NCI-H510A (cell line): ENCODE results near the gene MAD2L2.

Experiments used
- DNase-seq: peaks from one replicate; lab custom pipeline; 2025; lab: John Stamatoyannopoulos, UW

The MAD2L2 gene

DNA sequence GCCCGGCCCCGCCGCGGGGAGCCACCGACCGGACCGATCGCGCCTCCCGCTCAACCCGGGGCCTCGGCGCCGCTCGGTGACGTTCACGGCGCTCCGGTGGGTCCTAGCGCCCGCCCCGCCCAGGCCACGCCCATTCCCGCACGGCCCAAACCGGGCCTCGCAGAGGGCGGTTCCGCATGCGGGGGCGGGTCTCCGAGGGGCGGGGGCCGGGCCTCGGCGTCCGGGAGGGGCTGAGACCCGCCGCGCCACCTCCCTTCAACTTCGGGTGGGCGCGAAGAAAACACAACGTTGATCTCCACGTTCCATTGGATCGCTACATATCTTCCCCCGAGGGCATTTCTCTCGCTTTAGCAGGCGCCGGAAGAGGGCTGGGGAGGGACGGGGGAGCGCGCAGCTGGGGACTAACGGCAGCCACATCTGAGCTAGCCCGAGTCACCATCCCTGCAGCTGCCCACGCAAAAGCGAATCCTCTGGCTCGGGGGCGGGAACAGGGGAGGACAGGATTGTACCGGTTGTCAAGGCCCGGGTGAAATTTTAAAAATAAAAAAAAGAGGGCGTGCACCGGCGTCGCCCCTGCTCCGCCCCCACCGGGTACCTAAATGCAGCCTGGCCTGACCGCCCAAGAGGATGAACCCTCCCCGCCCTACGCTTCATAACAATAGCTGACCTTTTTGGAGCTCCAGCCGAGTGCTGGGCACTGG is at the start of gene MAD2L2:
Gene MAD2L2, minus strand, starts transcription at position 78 of the 701 bp plus-strand sequence. CDS start 547 bp downstream, outside the sequence.
- peak; percentile 97 for DNase-seq

DNA sequence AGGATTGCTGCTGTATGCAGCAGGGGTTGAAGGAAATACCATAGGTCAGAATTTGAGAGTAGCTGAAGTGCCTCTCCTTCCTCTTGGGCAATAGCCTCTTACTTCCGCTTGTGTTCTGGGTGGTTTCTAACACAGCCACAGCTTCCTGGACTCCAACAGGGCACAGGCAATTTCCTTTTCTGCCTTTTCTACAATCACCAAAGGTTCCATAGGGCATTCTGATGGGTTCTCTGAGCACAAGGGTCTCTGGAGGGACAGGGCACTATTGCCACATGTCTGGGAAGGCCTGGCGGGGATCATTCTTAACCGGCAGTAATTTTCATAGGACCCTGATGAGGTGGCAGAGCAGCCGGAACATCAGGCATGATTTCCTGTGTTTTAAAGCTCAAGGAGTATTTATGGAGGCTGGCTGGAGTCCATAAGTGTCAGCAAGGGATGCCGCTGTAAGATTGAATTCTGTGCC is 49.5 kb upstream of the MAD2L2 start:
- no peak for DNase-seq

DNA sequence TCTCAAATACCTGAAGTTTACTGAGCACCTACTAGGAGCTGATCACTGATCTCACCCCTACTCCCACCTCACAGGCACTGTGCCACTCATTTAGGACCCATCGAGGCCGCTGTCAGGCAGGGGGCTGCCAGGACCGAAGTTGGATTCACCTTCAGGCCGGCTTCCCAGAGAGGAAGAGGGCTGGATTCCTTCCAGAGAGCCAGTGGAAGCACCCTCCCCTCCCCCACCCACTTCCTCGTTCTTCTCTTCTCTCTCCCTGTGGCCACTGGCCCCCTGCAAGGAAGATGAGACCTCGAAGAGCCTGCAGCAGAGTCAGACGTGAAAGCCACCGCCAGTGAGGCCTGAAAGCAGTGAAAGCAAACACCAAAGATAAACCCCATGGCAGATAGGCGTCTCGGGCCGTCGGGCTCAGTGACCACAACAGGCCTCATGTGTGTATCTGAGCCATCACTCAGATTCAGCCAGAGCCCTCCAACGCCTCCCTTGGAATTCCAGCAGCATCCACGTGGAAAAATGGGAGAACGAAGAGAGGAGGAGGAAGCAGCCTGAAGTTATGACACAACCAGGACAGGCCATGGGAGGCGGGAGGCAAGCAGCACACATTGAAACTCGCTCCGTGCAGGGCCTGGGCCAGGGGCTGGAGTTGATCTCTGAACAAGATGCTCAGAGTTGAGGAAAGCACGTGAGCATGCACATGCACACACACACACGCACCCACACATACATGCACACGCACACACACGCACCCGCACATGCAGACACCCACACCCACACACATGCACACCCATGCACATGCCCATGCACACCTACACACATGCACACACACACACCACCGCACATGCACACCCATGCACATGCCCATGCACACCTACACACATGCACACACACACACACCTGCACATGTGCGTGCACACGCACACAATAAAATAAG is 48.8 kb upstream of the MAD2L2 start:
- no peak for DNase-seq

DNA sequence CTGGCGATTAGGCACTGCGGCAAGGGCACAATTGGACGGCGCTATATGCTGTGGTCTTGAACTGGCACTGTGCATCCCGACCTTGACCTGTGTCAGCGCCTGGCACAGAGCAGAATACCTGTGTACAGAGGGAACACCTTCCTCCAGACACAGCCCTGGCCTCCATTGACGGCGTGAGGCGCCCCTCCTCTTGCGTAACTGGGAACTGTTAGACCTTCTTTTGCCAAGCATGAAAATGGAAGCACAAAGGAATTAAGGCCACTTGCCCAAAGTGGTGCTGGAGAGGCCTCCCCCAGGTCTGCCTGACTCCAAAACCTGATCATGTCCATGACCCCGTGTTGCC is 48.2 kb upstream of the MAD2L2 start:
- DNase-seq, result no peak

DNA sequence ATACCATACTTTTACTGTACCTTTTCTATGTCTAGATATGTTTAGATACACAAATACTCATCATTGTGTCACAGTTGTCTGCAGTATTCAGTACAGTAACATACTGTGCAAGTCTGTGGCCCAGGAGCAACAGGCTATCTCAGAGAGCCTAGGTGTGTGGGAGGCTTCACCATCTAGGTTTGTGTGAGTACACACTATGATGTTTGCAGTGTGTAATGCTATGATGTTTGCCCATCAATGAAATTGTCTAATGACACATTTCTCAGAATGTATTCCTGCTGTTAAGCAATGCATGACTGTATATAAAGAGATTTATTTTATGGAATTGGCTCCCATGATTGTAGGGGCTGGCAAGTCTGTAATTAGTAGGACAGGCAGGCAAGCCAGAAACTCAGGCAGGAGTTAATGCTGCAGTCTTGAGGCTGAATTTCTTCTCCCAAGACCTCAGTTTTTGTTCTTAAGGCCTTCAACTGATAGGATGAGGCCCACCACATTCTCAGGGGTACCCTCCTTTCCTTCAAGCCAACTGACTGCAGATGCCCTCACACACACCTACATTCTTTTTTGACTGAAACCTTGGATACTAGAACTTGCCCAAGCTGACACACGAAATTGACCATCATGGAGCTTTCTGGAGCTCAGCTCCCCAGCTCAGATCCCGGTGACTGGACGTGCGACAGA is 47.3 kb upstream of the MAD2L2 start:
- no peak for DNase-seq

DNA sequence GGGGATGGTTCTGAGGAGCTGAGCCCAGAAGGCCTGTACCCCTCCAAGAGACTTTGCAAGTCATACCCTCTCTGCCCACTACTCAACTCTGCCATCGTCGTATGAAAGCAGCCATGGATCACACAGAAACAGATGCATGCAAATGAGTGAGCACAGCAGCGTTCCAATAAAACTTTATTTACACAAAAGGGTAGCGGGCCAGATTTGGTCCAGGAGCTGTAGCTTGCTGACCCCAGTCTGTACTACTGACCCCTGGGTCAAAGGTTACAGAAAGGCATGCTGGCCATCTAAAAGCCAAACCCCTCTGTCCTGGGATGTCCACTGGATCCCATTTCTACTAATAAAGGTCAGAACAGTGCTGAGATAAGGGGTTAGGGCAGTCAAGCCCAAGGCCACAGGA is 46.2 kb upstream of the MAD2L2 start:
- DNase-seq, result no peak

DNA sequence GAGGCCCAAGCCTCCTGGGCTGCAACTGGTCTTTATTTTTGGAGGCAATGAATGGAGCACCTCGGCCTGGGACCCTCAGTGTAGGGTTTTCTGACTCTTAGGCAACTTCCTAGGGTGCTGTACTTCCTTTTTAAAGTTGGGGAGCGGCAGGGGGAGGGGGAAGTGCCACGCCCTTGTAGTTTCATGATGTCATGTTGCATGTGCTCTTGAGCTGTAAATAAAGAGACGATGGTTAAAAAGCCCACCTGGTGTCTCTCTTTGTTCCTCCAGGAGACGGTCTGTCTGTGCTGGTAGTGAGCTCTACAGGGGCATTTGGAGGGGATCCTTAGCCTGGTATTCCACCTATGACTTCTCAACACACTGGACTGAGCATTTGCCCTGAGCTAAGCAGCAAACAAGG is 44.7 kb upstream of the MAD2L2 start:
- no peak for DNase-seq

DNA sequence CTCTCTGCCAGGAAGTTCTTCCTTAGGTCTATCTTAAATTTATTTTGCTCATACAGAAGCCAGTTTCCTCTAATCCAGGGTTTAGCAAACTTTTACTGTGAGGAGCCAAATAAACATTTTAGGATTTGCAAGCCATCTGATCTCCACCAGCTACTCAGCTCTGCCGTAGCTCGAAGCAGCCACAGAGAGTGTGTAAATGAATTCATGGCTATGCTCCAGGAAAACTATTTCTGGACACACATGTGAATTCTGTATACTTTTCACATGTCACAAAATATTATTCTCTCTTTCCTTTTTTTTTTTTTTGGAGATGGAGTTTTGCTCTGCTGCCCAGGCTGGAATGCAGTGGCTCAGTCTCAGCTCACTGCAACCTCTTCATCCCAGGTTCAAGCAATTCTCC is 41.6 kb upstream of the MAD2L2 start:
- no peak for DNase-seq

DNA sequence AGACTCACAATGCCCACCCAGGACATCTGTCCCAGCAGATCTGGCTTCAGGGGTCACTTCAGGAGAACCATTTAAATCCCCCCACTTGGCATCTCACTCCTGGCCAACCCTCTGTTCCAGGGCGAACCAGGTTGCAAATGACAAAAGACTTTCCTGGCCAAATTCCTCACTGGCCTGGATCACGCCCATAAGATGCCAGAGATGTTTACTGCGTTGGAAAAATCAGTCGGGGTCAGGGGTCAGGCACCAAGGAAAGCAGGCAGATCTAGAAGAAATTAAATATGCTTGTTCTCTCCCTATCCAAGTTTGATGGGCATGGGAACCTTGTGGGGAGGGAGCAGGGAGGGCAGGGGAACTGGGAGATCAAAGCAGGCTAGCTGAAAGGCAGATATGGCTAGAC is 40.4 kb upstream of the MAD2L2 start:
- no peak for DNase-seq

DNA sequence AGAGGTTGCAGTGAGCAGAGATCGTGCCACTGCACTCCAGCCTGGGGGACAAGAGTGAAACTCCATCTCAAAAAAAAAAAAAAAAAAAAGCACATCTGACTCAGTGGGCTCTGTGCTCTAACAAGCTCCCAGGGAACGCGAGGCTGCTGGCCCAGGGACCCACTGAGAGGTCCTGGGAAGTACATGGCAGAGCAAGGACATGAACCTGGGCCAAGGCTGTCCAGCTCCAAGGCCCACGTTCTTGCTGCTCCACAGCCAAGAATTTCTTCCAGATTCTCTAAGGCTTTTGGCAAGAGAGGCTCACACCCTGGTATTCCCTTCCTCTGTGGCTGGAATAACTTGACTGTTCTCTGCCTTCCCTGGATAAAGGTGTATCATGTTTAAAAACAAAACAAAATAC is 39.6 kb upstream of the MAD2L2 start:
- DNase-seq, result no peak

DNA sequence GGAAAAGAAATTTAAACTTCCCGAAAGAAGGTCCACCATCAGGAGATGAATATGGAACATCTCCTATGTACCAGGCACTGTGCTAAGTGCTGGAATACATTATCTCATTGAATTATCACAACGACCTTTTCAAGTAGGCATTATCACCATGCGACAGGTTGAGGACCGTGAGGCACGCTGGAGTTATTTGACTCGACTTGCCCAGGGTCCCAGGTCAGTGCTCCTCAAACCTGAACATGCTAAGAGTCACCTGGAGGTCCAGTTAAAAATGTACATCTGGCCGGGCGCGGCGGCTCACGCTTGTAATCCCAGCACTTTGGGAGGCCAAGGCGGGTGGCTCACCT is 39.1 kb upstream of the MAD2L2 start:
- no peak for DNase-seq

DNA sequence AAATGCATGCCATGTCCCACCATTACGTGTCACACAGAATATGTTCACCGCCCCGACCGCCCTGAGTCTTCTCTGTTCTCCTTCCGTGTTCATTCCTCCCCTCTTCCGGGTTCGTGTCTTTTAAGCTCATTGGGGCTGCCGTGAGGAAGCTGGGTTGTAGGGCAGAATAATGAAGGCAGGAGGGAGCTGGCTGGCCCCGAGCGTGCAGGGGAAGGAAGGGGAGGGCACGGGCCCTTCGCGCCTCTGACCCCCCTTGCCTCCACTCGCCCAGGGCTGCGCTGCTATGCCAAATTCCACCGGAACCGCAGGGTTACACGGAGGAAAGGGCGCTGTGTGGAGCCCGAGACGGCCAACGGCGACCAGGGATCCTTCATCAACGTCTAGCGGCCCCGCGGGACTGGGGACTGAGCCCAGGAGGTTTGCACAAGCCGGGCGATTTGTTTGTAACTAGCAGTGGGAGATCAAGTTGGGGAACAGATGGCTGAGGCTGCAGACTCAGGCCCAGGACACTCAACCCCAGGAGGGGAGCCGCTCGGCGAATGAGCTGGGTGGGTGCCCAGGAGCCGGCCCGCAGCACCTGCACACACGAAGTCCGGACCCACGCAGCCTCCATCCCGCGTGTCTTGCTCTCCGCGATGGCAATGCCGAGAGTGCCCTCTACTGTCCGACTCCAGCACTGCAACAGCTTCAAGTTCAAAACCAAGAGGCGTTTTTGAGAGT is 38.5 kb upstream of the MAD2L2 start:
- DNase-seq, result peak; percentile 33

DNA sequence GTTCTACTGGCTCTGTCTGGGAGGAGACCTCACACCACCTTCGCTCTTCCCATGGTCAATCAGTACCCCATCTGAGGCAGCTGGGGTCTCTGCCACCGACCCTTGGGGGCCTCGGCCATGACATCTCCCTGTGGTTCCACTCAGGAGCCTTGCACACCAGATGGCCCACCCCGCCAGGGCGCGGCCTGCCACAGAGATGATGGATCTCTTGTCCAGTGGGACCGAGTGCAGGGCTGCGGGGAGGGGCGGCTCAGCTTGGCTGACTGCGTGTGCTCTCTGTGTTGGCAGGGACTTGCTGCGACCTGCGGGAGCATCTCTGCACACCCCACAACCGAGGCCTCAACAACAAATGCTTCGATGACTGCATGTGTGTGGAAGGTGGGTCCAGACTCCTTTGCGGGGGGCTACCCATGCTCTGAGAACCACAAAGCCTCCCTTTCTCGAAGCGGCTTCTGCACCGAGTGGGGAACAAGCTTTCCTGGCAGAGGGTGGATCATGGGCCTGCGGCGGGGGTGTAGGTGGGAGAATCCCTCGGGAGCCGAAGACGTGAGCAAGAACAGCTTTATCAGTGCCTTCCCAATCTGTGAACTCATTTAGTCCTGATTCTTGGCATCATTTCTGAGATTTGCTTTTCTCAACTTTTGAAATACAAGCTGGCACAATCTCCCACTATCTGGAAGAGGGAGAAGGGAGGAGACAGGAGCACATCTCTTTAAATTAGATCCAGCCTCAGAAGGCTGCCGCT is 34.1 kb upstream of the MAD2L2 start:
- no peak for DNase-seq

DNA sequence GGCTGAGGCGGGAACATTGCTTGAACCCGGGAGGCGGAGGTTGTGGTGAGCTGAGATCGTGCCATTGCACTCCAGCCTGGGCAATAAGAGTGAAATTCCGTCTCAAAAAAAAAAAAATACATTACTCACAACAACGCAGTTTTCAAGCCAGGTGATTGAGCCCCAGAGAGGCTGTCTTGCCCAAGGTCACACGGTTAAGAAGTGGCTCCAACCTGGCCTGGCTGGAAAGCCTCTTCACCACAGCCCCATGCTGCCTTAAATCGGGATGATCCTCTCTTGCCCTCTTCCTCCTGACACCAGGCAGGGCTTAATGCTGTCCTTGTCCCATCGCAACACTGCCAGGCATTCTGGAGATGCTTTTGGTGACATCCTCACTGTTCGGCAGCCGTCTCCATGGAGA is 32.1 kb upstream of the MAD2L2 start:
- no peak for DNase-seq

DNA sequence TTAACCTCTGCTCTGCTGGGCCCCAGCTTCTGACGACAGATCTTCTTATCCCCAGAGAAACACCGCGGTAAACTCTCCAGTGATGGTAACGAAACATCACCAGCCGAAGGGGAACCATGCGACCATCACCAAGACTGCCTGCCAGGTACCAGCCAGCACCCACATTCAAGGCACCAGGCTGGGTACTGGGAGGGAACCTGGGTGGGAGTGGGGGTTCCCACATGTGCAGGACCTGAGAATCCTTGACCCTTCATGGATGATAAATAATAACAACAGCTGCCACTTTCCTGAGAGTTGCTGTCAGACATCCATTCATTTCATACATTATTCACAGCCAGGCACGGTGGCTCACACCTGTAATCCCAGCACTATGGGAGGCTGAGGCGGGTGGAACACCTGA is 31.3 kb upstream of the MAD2L2 start:
- DNase-seq, result no peak

DNA sequence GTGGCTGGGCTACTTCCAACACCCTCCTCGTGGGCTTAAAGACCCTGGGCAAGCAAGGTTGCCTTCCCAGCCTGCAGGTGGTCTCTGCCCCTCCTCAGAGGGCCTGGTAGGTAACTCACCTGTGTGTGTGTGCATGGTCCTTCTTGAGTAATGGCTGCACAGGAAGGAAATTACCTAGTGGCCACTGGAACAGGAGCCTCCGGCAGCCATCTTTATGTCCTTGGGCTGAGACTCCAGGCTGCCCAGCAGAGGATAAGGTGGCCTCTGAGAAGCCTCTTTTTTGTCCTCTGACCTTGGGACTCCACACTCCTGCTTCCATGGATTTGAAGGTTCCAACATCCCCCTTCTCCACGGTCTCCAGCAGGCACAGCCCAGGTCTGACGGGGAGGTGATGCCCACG is 30.5 kb upstream of the MAD2L2 start:
- no peak for DNase-seq

DNA sequence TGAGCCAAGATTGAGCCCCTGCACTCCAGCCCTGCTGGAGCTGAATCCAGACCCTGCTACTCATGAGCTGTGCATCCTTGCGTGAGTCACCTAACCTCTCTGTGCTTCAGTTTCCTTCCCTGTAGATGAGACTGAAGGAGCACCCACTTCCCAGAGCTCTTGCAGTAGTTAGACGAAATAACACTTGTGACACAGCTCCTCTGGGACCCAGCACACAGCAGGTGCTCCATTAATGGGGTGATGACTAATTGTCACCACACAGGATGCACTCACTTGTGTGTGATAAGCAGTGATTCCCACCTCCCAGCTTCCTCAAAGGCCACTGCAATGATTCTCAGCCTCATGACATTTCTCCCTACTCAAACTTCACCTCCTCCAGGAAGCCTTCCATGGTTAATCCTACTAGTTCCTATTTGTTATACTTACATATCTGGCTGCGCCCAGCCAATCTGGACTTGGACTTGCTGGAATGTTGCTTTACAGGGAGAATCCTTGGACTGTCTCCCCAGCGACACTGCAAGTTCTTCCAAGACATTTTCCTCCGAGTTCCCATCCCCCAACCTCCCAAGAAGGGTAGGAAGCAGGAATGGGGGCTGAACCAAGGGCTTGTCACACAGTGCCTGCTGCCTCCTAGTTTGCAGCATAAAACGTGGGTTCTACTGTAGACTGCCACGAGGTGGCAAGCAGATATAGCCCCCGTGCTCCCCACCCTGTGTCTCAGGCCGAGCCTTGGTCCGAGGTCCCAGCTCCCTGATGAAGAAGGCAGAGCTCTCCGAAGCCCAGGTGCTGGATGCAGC is 27.8 kb upstream of the MAD2L2 start:
- no peak for DNase-seq

DNA sequence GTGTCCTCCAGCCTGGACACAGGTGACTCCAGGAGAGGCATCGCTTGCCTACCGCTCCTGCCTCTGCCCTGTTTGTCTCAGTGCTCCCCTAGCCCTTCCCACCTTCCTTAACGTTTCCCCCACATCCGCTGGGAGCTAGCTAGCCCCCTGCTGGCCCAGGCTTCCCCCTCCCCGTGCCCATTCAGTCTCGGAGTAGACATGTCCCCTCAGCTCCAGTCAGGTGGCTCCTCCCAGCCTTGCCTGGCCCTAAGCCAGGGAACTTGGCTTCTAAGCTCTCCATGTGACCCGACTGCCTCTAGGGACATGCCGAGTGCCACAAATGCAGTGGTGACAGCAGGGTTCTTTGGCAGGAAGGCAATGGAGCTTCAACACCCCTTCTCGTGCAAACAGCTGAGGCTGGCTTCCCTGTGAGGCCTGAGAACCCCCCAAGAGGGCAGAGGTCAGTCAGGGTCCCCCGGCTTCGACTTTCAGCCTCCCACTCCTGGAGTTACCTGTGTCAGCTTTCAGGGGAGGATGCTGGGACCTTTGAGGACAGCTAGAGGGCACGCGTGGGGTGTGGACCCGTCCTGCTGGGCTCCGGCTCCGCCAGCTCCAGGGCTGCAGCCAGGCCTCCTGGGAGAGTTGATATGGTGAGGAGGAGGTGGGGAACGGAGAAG is 26.8 kb upstream of the MAD2L2 start:
- peak; percentile 89 for DNase-seq

DNA sequence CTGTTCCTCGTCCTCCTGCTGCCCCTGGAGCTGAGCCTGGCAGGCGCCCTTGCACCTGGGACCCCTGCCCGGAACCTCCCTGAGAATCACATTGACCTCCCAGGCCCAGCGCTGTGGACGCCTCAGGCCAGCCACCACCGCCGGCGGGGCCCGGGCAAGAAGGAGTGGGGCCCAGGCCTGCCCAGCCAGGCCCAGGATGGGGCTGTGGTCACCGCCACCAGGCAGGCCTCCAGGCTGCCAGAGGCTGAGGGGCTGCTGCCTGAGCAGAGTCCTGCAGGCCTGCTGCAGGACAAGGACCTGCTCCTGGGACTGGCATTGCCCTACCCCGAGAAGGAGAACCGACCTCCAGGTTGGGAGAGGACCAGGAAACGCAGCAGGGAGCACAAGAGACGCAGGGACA is 25.3 kb upstream of the MAD2L2 start:
- DNase-seq, result no peak

DNA sequence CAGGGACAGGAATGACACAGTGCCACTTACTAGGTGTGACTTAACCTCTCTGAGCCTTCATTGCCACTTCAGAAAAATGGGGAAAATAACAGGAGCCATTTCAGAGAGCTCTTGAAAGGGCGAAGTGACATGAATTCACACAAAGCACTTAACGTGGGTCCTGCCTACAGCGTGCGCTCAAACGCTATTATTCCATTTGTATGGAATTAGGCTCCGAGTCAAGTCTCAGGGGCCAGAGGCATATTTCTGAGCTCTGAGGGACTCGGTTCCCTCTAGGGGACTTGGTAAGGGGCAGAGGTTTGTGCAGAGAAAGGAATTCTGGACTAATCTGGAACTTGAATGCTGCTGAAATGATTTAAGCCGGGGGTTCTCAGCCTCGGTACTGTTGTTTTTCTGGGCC is 24.6 kb upstream of the MAD2L2 start:
- DNase-seq, result no peak
